GM21528 (cell line): Measurements from ENCODE around the gene NOL6.
"Not testable (repeated sequence)": the region's sequence is repeated elsewhere in the genome, so short reads cannot be mapped to it uniquely, and the experiment has no call there.

Source experiments
- ATAC-seq: cut with Tn5 transposase; IDR thresholded peaks from one replicate; pipeline ENCODE4 v1.9.1; 2021; ENCODE audit warnings: mild to moderate bottlenecking, moderate library complexity; ENCODE audit not compliant: unreplicated experiment, low FRiP score

The NOL6 gene

DNA sequence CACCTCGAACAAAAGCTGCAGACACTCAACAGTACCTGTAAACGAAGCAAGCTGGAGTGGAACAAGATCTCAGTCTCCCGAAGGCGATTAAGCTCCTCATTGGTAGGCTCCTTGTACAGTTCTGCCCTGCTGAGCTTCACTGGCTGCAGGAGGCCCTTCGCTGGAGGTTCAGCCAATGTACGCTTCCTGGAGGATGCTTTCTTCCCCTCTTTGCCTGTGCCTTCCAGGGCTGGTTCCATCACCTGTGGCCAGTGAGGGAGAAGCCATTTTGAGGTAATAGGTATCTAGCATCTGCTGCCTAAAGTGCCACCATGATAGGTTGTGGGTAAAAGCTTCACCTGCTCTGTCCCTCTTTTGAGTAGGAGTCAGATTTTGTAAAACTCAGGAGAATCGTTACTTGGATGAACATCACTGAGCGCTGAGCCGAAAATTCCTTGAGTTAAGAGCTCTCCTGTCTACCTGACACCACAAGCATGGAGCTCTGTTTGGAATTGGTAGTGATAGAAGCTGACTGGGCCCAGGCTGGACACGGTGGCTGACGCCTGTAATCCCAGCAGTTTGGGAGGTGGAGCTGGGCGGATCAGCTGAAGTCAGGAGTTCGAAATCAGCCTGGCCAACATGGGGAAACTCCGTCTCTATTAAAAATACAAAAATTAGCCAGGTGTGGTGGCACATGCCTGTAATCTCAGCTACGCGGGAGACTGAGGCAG is 1.4 kb downstream of the NOL6 start:
- no peak for ATAC-seq

- no peak for ATAC-seq
Measured at GRCh38 chr9:33471361-33471760, 2.4 kb downstream of the NOL6 start.

DNA sequence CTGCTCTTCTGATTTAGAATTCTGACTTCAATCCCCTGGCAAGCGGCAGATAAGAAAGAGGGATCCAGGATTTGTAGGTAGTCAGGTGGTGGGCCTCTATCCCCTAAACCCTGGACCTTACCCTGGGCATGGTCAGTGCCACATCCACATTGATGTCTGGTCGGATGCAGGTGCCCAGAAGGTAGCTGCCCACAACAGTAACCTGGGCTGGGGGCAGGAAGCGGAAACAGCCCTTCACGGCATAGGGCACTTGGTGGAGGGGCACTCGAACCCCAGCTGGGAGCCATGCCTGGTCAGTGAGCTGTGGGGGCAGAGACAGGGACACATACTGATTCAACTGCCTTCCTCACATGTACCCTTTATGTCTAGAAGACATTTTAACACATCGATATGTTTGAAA is 3.8 kb downstream of the NOL6 start:
- ATAC-seq, result no peak

- ATAC-seq, result no peak
Measured at GRCh38 chr9:33468797-33469621, 4.7 kb downstream of the NOL6 start.

- no peak for ATAC-seq
Measured at GRCh38 chr9:33468215-33468730, 5.5 kb downstream of the NOL6 start.

- ATAC-seq, result no peak
Measured at GRCh38 chr9:33467526-33467925, 6.2 kb downstream of the NOL6 start.

GRCh38 chr9:33466565-33467495 is 6.9 kb downstream of the NOL6 start:
- no peak for ATAC-seq

DNA sequence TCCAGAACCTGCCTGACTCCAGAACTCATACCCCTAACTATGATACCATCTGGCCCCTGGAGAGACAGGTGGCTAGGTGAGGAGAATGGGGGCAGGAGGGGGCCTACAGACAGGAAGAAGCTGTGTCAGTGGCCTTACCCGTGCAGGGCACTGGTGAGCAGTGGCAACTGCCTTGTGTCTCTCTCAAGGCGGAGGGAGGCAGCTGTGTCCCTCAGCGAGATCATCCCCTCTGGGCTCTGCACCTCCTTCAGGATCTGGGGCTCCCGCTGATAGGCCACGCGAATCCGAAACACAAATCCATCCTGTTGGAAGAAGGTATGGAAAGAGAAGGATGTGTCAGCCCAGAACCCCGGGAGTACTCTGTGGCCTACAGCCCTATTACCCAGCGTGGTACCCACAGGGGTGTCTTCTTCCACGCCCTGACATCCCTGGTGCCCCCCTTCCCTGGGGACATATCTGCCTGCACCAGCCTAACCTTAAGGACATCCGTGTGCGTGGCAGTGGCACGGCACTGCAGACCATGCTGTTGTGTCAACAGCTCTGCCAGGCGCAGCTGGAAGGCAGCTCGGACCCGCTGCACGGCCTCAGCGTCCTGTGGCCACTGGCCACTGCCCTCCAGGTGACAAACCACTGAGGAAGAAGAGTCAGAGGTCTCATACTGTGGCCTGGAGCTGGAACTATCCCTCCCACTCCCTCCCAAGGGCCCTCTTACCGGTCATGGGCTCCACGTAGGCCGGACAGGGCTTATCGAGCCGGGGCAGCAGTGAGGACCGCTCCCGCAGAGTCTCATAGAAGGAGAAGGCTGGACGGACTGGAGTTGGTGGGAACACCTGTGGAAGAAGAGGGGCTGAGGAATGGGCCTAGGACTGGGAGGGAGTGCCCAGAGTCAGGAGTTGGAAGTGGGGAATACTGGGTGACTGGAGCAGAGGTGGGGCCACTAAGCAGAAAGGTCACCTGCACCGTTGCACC is 7.8 kb downstream of the NOL6 start:
- ATAC-seq, result no peak

DNA sequence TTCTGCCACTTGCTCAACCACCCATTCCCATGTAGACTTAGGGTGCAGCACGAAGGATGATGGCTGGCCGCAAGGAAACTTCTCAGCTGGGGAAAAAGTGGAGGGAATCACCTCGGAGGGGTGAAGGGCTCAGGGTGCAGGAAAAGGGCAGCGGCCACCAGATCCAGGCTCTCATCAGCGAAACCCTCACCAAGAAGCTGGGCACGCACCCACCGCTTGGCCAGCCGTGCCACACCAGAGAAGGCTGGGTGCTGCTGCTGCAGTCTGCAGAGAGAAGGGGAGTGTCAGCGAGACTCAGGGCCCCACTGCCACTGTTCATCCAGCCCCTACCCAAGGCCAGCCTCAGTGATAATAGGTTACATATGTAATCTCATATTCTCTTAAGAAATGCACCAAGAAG is 8.6 kb downstream of the NOL6 start:
- ATAC-seq, result no peak

DNA sequence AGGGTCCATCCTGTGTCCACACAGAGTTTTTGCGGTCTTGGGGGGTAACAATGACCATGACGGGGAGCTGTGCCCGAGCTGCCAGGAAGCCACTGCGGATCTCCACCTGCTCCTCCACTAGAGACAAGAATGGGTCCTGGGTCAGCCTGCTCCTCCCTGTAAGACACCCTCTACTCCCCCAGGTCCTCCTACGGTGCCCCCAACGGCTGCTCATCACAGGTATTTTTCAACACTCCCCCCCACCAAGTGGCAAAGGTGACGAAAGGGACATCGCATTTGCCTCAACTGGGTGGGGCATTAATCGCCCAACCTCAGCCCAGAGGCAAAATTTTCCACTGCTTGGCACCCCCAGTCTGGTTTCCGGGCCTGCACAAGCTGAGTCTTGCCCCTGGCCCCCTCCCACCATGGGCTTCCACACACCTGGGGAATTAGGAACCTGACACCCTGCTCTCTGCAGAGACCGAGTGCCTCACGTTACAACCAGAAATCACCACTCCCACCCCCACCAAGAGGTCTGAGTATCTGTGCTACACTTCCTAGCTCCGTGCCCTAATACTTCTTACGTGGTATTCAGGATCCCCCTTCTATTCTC is 9.6 kb downstream of the NOL6 start:
- no peak for ATAC-seq

DNA sequence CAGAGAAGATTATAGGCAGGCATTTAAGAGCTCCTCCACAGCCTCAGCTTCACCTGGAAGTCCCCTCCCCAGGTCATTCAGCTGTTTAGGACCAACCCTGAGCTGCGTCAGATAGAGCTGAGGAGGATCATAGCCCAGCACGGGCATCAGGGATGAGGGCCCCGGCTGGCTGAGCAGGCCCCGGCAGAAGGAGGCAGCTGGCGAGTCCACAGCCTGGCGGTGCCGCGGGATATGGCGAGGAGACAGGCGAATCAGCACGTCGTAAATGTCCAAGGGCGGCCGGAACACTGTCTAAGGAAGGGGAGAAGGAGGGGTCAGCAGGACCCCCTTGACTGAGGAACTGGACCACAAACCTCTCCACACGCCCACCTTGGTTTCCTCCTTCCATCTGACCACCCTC is 10.6 kb downstream of the NOL6 start:
- no peak for ATAC-seq

- ATAC-seq, result no peak
Measured at GRCh38 chr9:33461492-33461891, 12.2 kb downstream of the NOL6 start.

GRCh38 chr9:33460854-33461253 is 12.9 kb downstream of the NOL6 start:
- ATAC-seq, result no peak

GRCh38 chr9:33459115-33459514 is 14.6 kb downstream of the NOL6 start:
- no peak for ATAC-seq

DNA sequence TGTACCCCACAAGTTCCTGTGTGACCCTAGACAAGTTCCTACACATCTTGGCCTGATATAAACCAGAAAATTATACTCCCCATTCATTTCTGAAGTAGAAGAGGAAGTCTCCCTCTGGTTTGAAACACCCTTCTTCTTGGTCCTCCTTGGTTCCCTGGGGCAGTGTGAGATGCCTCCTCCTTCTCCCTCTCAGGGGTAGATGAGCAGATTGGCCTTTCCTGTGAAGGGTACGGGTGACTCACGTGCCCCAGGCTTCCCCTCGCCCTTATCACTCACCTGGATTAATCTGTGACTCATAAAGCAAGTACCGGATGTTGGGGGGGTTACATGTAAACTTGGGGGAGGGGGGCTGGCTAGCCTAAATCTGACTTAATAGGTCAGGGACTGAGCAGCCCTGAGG is 15.3 kb downstream of the NOL6 start:
- ATAC-seq, result no peak

GRCh38 chr9:33455945-33456344 is 17.8 kb downstream of the NOL6 start:
- no peak for ATAC-seq

- not testable (repeated sequence) for ATAC-seq
Measured at GRCh38 chr9:33455456-33455855, 18.3 kb downstream of the NOL6 start.

- ATAC-seq, result not testable (repeated sequence)
Measured at GRCh38 chr9:33454661-33455026, 19.1 kb downstream of the NOL6 start.

DNA sequence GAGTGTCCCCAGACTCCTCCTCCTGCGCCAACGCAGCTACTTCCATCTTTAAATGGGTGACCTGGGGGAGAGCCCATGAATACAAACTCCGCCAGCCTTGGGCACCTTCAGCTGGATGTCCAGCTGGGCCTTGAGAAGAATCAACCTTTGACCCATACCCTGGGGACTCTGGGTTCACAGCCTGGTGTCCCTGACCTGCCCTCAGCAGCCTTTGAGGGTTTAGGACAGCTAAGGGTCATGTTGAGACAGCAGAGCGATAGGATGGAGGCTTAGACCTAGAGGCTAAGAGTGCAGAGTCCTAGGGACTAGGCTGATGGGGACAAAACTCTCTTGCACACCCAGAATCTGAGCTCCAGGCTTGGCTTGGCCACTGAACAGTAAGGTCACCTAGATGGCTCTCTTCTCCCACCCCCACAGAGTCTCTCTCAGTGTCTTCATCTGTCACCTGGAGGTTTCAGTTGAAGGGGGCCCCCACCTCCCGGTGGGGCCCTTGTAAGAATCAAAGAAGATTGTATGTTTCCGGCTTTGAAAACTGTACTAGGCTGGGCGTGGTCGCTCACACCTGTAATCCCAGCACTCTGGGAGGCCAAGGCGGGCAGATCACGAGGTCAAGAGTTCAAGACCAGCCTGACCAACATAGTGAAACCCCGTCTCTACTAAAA is 19.6 kb downstream of the NOL6 start:
- no peak for ATAC-seq
